ENCODE results near the gene OTC.
A peak's percentile ranks its signal among the peaks of the same experiment; 100 is the strongest.

OTC gene

GRCh38 chrX:38357747-38358673, 5.6 kb downstream of the OTC start:
- no peak for DNase-seq

GRCh38 chrX:38363046-38363445, 10.6 kb downstream of the OTC start:
- DNase-seq = no peak

- no peak for DNase-seq
Observed at GRCh38 chrX:38365954-38366353, 13.6 kb downstream of the OTC start.

- no peak for DNase-seq
Observed at GRCh38 chrX:38368774-38369173, 16.4 kb downstream of the OTC start.

GRCh38 chrX:38371641-38372040, 19.2 kb downstream of the OTC start:
- no peak for DNase-seq

GRCh38 chrX:38374431-38374830, 22.0 kb downstream of the OTC start:
- no peak for DNase-seq

- no peak for DNase-seq
Observed at GRCh38 chrX:38375891-38376290, 23.5 kb downstream of the OTC start.

GRCh38 chrX:38376747-38377146, 24.3 kb downstream of the OTC start:
- DNase-seq = no peak

GRCh38 chrX:38379088-38379487, 26.7 kb downstream of the OTC start:
- no peak for DNase-seq

- no peak for DNase-seq
Observed at GRCh38 chrX:38382663-38383062, 30.3 kb downstream of the OTC start.

- peak in 1 of 58 donors; percentile 0 for DNase-seq
Observed at GRCh38 chrX:38400389-38400910, 48.0 kb downstream of the OTC start.

- no peak for DNase-seq
Observed at GRCh38 chrX:38402118-38402517, 49.7 kb downstream of the OTC start.

GRCh38 chrX:38403834-38404233, 51.4 kb downstream of the OTC start:
- DNase-seq = no peak

- DNase-seq = no peak
Observed at GRCh38 chrX:38407126-38407525, 54.7 kb downstream of the OTC start.

- no peak for DNase-seq
Observed at GRCh38 chrX:38409289-38409688, 56.9 kb downstream of the OTC start.

- no peak for DNase-seq
Observed at GRCh38 chrX:38426785-38427184, 74.4 kb downstream of the OTC start.

- DNase-seq = no peak
Observed at GRCh38 chrX:38431525-38431924, 79.1 kb downstream of the OTC start.

GRCh38 chrX:38435130-38435529, 82.7 kb downstream of the OTC start:
- DNase-seq = no peak

- DNase-seq = no peak
Observed at GRCh38 chrX:38437093-38437492, 84.7 kb downstream of the OTC start.

GRCh38 chrX:38438321-38438720, 85.9 kb downstream of the OTC start:
- DNase-seq = no peak

- DNase-seq = no peak
Observed at GRCh38 chrX:38452603-38453002, 100.2 kb downstream of the OTC start.

- peak in 1 of 58 donors; percentile 3 for DNase-seq
Observed at GRCh38 chrX:38458071-38458470, 105.7 kb downstream of the OTC start.

GRCh38 chrX:38462257-38462656, 109.9 kb downstream of the OTC start:
- DNase-seq = no peak
